HepG2 (cell line): ENCODE measurements around the gene RMND5A. TPM values are rescaled to one million over a fixed set of nuclear protein-coding genes. Genes with fewer than 3 reads are reported as not detected.

Experiments used
- AHR ChIP-seq: IDR thresholded peaks from 2 replicates; pipeline ENCODE4 v1.6.1; 2018; ENCODE audit warnings: missing genetic modification reagents, missing compliant biosample characterization
- GATAD1 ChIP-seq: IDR thresholded peaks from 2 replicates; pipeline ENCODE4 v1.6.1; 2016; ENCODE audit warnings: missing genetic modification reagents, missing compliant biosample characterization
- NAIF1 ChIP-seq: sonication (generic); formaldehyde crosslinking; IDR thresholded peaks from 2 replicates; pipeline ENCODE4 v1.5.0; 2020; ENCODE audit warnings: mild to moderate bottlenecking, missing genetic modification reagents, borderline replicate concordance
- NCOA2 ChIP-seq: sonication (generic); formaldehyde crosslinking; IDR thresholded peaks from 2 replicates; pipeline ENCODE4 v1.8.0; 2022; ENCODE audit warnings: inconsistent platforms
- NR2F6 ChIP-seq, 2 experiments: IDR thresholded peaks; 2 replicates each; pipeline ENCODE4 v1.6.1; 2016; ENCODE audit warnings: antibody characterized with exemption in 1 of 2, mild to moderate bottlenecking in 1 of 2
- PCBP2 ChIP-seq: fragments of 200-400 bp; formaldehyde crosslinking; optimal IDR thresholded peaks from 2 replicates; pipeline ENCODE3; 2018; ENCODE audit warnings: low read length, low read depth; ENCODE audit not compliant: poor library complexity, severe bottlenecking
- ZFP91 ChIP-seq: sonication (generic); formaldehyde crosslinking; IDR thresholded peaks from 2 replicates; pipeline ENCODE4 v1.9.0; 2022; ENCODE audit warnings: missing genetic modification reagents, mild to moderate bottlenecking, borderline replicate concordance
- ZNF354B ChIP-seq: sonication (generic); formaldehyde crosslinking; IDR thresholded peaks from 2 replicates; pipeline ENCODE4 v1.8.0; 2022; ENCODE audit warnings: mild to moderate bottlenecking, missing genetic modification reagents
- ZNF446 ChIP-seq: sonication (generic); formaldehyde crosslinking; IDR thresholded peaks from 2 replicates; pipeline ENCODE4 v1.5.0; 2020; ENCODE audit warnings: mild to moderate bottlenecking, missing genetic modification reagents
- ZNF468 ChIP-seq: sonication (generic); formaldehyde crosslinking; IDR thresholded peaks from 2 replicates; pipeline ENCODE4 v1.8.0; 2022; ENCODE audit warnings: mild to moderate bottlenecking, moderate library complexity, missing genetic modification reagents
- ZNF570 ChIP-seq: sonication (generic); formaldehyde crosslinking; IDR thresholded peaks from 2 replicates; pipeline ENCODE4 v1.4.0; 2020; ENCODE audit warnings: mild to moderate bottlenecking, missing genetic modification reagents, borderline replicate concordance
- ZNF572 ChIP-seq: sonication (generic); formaldehyde crosslinking; IDR thresholded peaks from 2 replicates; pipeline ENCODE4 v1.5.1; 2020; ENCODE audit warnings: mild to moderate bottlenecking, missing genetic modification reagents
- polyA plus RNA-seq, 8 experiments: library from polyadenylated mRNA; depleted of rRNA in 3 of 8; stranded (reverse) in 7 of 8; unstranded in 1 of 8; fragments of >200 nt; fragmentation: Illumina TruSeq in 4 of 8; extraction: Trizol in 4 of 8; gene quantifications; 2 replicates each; pipeline versions ENCODE4 v1.2.1 to v1.2.3, GENCODE V29; 2011 to 2016; ENCODE audit warnings: low read depth in 4 of 8, missing spikeins in 1 of 8, mixed read lengths in 1 of 8; ENCODE audit not compliant: insufficient read depth in 1 of 8
- total RNA-seq, 5 experiments: library from RNA; depleted of rRNA; stranded (reverse); fragments of >200 nt; fragmentation: Illumina TruSeq; extraction: Trizol; gene quantifications; 2 replicates each; pipeline ENCODE4 v1.2.3, GENCODE V29; 2016; ENCODE audit warnings: low read depth in 1 of 5
- TF ChIP-seq, protein P1 (sequence below): IDR thresholded peaks from 2 replicates; pipeline ENCODE4 v1.6.1; 2016; ENCODE audit warnings: mild to moderate bottlenecking, missing biosample characterization, missing genetic modification reagents
- TF ChIP-seq, protein P2 (sequence below): IDR thresholded peaks from 2 replicates; pipeline ENCODE4 v1.6.1; 2016; ENCODE audit warnings: missing genetic modification reagents, missing compliant biosample characterization
- TF ChIP-seq, protein P3 (sequence below): sonication (generic); formaldehyde crosslinking; IDR thresholded peaks from 2 replicates; pipeline ENCODE4 v1.4.0; 2020; ENCODE audit warnings: mild to moderate bottlenecking, low read depth, missing genetic modification reagents
- TF ChIP-seq, protein P4 (sequence below): sonication (generic); formaldehyde crosslinking; IDR thresholded peaks from 2 replicates; pipeline ENCODE4 v1.9.0; 2022; ENCODE audit warnings: low read depth, missing genetic modification reagents
- TF ChIP-seq, protein P5 (sequence below): IDR thresholded peaks from 2 replicates; pipeline ENCODE4 v1.6.1; 2016; ENCODE audit warnings: control low read depth
- TF ChIP-seq, protein P6 (sequence below): sonication (generic); formaldehyde crosslinking; IDR thresholded peaks from 2 replicates; pipeline ENCODE4 v1.8.0; 2022; ENCODE audit warnings: missing genetic modification reagents, mild to moderate bottlenecking, moderate library complexity, borderline replicate concordance

Gene RMND5A
- total and polyA plus RNA-seq, 2 of the 13 experiments (the other 11 are each of a cell fraction or from before 2014, with no cell fraction given) = 31.0 to 66.4 TPM

DNA sequence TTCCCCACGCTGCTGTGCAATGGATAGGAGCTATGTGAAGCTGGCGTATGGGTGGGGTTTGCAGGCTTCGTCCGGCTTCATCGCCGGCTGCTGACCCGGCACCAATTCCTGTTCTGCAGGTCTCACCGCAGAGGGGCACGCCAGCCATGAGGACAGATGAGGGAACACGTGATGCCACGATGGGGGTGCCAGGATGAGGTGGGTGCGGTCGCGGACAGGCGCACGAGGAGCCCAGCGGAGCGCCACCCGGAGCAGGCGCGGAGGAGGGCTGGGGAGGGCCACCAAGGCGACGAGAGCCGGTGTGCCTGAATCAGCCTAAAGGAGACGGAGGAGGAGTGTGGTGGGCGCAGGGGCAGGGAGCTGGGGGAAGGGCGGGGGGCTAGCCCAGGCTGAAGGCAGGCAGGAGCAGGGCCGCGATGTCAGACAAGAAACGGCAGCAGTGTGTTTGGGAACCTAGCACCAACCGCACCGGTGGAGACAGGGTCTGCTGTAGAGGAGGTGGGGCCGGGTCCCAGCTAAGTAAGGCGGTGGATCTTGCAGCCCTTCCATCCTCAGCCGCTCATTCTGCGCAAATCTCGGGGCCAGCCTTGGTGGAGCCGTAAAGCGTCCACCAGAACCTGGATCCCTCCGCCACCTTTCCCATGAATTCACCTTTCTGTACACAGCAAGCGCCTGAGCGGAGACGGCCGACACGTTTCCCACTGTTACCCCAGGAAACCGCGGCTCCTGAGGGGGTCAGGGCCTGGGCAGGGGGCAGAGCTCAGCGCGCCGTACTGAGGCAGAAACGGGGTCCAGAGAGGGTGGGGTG is 87.6 kb downstream of the RMND5A start (continued):
- TF ChIP-seq, protein P1, sequence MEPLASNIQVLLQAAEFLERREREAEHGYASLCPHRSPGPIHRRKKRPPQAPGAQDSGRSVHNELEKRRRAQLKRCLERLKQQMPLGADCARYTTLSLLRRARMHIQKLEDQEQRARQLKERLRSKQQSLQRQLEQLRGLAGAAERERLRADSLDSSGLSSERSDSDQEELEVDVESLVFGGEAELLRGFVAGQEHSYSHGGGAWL = peak; percentile 60; the same call in 1 of the 2 replicates
- TF ChIP-seq NR2F6 (IDR thresholded peaks at IDR 0.05) (no peak), NR2F6 (CRISPR knock-in tag; IDR thresholded peaks at IDR 0.05) (no peak; the same call in 1 of the 2 replicates), NAIF1 (peak; percentile 26; the same call in 1 of the 2 replicates), ZNF572 (CRISPR knock-in tag) (peak; percentile 23; the same call in 1 of the 2 replicates), PCBP2 (no peak), ZNF468 (no peak), ZFP91 (CRISPR knock-in tag) (no peak), GATAD1 (CRISPR knock-in tag) (no peak), ZNF570 (CRISPR knock-in tag) (no peak), AHR (CRISPR knock-in tag) (no peak), ZNF446 (CRISPR knock-in tag) (peak; percentile 85), ZNF354B (CRISPR knock-in tag) (no peak), NCOA2 (CRISPR knock-in tag) (no peak)
- TF ChIP-seq, protein P2, sequence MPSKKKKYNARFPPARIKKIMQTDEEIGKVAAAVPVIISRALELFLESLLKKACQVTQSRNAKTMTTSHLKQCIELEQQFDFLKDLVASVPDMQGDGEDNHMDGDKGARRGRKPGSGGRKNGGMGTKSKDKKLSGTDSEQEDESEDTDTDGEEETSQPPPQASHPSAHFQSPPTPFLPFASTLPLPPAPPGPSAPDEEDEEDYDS (CRISPR knock-in tag) = 0 out of 2 replicates have a peak, but pooled peaks have one; percentile 11
- TF ChIP-seq, protein P3, sequence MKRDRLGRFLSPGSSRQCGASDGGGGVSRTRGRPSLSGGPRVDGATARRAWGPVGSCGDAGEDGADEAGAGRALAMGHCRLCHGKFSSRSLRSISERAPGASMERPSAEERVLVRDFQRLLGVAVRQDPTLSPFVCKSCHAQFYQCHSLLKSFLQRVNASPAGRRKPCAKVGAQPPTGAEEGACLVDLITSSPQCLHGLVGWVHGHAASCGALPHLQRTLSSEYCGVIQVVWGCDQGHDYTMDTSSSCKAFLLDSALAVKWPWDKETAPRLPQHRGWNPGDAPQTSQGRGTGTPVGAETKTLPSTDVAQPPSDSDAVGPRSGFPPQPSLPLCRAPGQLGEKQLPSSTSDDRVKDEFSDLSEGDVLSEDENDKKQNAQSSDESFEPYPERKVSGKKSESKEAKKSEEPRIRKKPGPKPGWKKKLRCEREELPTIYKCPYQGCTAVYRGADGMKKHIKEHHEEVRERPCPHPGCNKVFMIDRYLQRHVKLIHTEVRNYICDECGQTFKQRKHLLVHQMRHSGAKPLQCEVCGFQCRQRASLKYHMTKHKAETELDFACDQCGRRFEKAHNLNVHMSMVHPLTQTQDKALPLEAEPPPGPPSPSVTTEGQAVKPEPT (CRISPR knock-in tag) = 0 out of 2 replicates have a peak, but pooled peaks have one; percentile 74
- TF ChIP-seq, protein P4, sequence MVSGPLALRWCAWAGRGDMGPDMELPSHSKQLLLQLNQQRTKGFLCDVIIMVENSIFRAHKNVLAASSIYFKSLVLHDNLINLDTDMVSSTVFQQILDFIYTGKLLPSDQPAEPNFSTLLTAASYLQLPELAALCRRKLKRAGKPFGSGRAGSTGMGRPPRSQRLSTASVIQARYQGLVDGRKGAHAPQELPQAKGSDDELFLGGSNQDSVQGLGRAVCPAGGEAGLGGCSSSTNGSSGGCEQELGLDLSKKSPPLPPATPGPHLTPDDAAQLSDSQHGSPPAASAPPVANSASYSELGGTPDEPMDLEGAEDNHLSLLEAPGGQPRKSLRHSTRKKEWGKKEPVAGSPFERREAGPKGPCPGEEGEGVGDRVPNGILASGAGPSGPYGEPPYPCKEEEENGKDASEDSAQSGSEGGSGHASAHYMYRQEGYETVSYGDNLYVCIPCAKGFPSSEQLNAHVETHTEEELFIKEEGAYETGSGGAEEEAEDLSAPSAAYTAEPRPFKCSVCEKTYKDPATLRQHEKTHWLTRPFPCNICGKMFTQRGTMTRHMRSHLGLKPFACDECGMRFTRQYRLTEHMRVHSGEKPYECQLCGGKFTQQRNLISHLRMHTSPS (CRISPR knock-in tag) = no peak; the same call in 1 of the 2 replicates
- TF ChIP-seq, protein P5, sequence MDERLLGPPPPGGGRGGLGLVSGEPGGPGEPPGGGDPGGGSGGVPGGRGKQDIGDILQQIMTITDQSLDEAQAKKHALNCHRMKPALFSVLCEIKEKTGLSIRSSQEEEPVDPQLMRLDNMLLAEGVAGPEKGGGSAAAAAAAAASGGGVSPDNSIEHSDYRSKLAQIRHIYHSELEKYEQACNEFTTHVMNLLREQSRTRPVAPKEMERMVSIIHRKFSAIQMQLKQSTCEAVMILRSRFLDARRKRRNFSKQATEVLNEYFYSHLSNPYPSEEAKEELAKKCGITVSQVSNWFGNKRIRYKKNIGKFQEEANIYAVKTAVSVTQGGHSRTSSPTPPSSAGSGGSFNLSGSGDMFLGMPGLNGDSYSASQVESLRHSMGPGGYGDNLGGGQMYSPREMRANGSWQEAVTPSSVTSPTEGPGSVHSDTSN = no peak
- TF ChIP-seq, protein P6, sequence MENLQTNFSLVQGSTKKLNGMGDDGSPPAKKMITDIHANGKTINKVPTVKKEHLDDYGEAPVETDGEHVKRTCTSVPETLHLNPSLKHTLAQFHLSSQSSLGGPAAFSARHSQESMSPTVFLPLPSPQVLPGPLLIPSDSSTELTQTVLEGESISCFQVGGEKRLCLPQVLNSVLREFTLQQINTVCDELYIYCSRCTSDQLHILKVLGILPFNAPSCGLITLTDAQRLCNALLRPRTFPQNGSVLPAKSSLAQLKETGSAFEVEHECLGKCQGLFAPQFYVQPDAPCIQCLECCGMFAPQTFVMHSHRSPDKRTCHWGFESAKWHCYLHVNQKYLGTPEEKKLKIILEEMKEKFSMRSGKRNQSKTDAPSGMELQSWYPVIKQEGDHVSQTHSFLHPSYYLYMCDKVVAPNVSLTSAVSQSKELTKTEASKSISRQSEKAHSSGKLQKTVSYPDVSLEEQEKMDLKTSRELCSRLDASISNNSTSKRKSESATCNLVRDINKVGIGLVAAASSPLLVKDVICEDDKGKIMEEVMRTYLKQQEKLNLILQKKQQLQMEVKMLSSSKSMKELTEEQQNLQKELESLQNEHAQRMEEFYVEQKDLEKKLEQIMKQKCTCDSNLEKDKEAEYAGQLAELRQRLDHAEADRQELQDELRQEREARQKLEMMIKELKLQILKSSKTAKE (CRISPR knock-in tag) = no peak
